Activated CD8-positive, alpha-beta memory T cell treated with anti-CD3 and anti-CD28 coated beads for 48 hours (primary cell): ENCODE results near the gene ANO2.

Experiments used
- DNase-seq, 3 experiments: peaks; one replicate each; pipeline ENCODE4 v3.0.0-alpha.2; 2020; ENCODE audit warnings: low read depth in 2 of 3, low spot score in 2 of 3

Gene ANO2

DNA sequence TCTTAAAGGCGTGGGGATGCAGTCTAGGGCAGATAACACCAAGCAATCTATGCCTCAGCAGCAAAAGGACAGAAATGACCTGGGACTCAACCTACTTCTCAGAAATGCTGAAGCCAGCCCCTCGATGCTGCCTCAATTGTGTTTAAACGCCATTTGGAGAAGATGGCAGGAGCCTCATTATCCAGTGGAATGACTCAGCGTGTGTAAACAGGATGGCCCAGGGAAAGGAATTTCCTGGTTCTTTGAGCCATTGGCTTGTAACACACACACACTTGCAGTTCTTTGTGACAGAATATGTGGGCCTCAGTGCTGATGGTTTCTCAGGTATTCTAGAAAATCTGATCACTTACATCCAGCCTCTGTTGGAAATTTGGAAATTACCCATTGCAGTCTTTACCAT lies 358.9 kb downstream of the ANO2 start:
- no peak for DNase-seq

DNA sequence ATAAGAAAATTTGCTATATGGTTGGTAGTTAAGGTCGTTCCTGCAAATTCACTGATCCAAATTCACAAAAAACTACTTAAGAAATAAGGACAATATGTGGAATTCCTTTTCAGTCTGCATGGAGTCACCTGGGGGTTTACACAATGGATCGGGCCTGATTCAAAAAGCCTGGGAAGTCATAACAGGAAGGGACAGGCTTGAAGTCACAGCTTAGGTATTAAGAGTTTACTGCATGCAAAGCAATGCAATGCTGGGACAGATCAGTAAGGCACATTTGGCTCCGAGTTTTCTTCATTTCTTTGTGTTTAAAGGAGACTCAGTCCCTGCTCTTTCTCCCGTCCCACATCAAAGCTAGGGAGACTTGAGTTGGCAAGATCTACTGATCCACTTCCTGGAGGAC lies 359.9 kb downstream of the ANO2 start:
- DNase-seq = no peak

DNA sequence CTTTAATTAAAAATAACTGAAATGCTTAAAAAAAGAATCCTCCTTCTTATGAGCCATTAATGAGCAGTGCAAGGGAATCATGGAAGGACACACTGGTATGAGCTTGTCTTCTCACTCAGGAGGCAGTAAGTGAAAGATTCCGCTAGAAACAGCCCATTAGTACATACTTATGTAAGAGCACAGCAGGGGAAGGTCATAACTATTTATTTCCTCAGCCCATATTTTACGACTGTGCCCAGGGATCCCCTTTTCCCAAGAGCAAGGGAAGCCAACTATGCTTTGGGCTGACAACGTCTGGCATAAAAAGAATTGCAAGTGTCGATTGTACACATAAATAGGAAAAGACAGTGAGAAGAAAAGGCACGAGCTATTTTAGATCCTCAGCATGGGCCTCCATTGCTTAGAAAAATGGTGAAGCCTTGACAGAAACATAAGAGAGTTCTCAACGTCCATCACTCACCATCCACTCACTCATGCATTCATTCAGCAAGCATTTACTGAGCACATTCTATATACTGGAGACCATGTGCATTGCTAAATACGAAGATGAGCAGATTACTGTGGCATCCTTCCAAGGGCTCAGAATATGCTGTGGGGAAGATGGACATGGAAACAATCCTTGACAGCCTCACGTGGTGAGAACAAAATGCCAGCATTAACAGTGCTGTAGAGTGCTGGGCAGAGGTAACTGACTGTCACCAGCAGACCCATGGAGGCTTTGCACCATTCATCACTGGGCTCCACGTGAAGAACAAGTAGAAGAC lies 360.5 kb downstream of the ANO2 start:
- DNase-seq = no peak

DNA sequence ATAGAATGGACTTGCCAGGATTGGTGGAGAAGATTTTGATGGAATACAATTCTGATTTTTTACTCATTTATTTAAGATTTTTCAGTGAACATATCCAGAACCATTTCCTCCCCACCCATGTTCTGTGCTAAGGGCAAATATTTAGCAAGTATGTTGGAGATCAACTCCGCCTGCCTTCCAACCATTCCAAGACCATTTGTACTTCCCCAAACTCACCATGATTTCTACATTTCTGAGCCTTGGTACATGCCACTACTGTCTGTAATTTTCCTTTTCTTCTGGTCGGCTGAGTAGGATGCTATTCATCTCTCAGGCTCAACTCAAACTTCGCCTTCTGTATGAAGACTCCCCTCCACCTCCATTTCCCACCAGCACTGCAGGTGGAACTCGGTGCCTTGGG lies 362.5 kb downstream of the ANO2 start:
- DNase-seq = no peak

DNA sequence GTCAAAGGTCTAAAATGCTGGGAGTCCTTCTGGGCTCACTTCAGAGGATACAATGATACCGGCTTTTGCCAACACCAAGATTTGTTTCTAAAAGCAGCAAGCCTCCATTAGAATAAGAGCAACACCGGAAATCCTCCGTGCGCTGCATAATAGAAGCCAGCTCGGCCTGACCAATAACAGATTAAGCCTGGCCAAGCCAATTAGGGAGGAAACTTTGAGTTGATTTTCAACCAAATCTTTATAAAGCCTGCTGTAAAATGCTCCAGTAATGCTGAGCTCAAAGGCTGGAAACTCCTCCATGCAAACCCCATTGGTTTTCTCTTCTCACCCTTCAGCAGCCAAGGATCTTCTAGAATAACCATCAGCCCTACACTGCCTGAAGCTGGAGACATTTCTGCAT lies 363.0 kb downstream of the ANO2 start:
- no peak for DNase-seq

DNA sequence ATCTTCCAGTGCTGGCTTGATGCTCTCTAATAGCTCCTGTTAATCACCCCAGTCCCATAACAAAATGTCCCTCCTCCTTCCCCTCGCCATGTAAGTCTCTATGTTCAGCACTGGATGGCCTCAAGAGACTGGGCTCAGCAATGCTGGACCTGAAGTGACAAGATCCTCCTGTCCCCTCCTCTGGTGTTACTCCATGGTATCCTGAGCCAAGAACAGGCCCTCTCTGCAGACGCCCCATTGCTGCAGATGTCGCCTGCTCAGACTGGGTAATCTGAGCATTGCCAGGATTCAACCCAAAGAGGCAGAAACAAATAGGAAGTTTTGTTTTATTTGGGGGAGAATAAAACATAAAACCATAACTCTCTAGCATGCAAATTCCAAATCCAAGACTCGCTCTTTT lies 363.4 kb downstream of the ANO2 start:
- DNase-seq = no peak

DNA sequence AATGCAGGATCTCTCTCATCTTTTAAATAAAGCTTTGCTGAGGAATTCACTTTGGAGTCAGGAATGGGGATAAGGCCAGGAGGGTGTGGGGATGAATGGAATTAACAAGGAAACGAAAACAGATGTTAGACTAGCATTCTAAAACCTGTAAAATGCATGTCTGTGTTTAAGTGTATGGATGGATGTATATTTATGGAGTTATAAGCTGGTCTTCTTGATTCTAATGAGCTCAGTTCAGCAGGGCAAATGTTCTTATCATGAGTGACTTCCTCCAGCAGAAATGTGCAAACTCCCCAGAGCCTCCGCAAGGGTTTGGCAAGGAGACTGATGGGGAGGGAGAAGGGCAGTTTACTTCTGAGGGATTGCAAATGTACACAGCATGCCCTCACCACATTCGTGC lies 364.0 kb downstream of the ANO2 start:
- no peak for DNase-seq

DNA sequence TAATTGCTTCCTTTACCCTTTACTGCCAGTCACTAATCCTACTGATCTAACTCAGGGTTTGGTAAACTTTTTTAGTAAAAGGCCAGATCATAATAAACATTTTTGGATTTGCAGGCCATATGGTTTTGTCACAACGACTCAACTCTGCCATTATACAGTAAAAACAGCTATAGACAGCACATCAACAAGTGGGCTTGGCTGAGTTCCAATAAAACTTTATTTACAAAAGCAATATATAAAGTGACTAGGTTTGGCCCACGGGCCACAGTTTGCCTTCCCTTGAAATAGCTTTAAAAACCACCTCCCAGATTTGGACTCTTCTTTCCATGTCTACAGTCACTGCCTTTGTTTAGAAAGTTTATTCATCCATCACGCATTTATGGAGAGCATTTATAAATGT lies 366.3 kb downstream of the ANO2 start:
- DNase-seq = no peak

DNA sequence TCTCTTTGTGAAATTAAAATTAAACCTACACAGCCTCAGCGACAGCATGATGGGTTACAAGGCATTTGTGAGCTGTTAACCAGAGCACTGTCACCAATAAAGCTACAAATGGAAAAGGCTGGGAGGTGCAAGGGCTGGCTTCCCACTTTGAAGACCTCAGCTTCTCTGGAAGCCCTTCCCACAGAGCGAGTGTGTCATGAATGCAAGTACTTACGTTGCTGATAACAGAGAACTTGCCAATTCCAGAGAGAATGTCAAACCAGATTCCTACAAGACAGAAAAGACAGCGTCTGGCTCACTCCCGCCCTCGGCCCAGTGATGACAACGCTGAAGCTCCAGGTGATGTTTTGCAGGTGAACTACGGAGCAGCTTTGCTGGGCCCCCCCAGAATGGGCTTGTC lies 367.3 kb downstream of the ANO2 start:
- DNase-seq = no peak

DNA sequence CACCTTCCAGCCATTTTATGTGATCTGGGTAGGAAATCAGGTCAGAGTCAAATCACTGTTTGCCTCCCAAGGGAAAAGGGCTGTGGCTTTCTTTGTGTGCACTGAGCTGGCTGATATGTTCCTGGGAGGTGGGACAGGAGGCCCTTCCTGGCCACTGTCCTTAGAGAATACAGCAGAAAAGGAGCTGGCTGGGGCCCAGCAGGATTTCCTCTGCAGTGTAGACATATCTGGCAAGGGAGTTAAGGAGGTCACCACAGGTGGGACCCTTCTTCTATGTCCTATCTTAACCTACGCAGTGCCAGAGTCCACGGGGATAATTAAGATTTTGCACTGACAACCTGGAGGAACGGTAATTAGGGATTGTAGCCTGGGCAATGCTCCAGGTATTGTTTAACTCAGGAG lies 367.8 kb downstream of the ANO2 start:
- DNase-seq = no peak

DNA sequence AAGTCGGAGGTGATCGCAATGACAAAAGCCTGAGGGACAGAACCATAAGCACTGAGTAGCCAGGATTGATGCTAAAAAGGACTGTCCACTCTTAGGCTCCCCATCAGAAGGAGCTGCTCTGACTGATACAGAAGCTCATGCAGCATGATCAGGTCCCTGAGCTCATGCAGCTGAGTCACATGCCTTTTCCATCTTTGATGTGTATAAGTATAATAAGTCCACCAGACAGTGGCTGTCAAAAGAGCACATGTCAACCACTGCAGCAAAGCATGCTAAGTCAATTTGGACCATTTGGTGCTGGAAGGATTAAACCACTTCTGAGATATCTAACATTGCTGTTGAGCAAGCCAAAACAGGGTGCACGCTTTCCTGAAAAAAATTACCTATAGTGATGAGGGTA lies 369.1 kb downstream of the ANO2 start:
- DNase-seq = no peak

DNA sequence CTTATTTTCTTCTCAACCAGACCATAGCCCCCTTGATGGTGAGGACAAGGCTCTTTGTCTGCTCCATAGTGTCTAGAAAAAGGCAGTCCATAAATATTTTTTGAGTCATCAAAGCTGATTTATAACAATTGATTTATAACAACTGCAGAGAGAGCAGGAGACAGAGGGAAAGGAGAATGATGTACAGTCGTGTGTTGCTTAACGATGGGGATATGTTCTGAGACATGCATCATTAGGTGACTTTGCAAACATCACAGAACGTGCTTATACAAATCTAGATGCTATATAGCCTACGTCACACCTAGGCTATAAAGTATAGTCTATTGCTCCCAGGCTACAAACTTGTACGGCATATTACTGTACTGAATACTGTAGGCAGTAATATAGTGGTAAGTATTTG lies 369.8 kb downstream of the ANO2 start:
- no peak for DNase-seq

DNA sequence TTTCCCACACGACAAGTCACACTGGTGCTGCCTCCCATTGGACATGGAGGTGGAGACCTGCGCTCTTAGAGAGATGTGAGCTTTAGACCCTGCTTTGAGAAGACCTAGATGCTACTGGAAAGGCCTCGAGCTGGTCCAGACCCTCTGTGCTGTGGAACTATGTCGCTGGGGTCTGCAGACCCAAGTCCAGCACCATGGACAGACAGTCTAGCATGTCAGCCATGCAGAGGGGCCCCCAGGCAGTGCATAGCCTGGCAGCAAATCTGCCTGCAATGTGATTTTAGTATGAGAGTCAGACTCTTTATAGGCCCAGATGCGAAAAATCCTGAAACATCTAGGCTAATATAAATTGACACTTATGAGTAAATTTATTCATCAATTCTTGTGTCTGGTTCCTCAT lies 371.7 kb downstream of the ANO2 start:
- no peak for DNase-seq

DNA sequence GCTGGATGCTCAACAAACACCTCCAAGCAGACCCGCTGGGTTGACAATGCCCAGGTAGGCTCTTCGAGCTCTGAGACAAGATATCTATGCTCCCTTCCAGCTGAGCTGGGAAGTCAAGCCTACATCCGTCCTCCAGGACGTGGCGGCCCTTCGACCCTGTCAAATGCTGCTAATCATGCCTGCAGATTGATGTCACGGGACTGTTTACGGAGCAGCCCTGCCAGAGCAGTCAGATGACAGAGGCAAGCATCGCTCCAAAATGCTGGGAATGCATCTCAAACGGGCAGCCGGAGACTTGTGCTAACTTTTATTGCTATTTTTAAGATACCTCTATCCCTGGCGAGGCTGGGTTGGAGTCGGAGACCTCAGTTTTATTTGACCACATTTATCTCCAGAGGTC lies 373.9 kb downstream of the ANO2 start:
- no peak for DNase-seq

DNA sequence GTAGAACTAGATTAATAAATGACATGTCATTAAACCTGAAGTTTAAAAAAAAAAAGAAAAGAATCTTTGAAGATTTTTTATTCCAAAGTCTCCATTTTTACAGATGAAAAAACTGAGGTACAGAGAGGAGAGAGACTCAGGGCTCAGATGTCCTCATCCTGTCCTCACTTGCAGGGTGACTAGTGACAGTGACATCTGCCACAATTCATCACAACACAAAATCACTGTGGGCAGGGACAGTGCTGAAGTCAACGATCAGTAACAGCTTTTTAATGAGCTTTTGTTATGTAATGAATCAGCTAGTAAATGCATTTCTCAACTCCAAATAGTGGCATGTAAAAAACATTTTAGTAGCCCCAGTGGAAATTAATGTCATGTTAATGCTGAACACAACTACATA lies 374.6 kb downstream of the ANO2 start:
- no peak for DNase-seq

DNA sequence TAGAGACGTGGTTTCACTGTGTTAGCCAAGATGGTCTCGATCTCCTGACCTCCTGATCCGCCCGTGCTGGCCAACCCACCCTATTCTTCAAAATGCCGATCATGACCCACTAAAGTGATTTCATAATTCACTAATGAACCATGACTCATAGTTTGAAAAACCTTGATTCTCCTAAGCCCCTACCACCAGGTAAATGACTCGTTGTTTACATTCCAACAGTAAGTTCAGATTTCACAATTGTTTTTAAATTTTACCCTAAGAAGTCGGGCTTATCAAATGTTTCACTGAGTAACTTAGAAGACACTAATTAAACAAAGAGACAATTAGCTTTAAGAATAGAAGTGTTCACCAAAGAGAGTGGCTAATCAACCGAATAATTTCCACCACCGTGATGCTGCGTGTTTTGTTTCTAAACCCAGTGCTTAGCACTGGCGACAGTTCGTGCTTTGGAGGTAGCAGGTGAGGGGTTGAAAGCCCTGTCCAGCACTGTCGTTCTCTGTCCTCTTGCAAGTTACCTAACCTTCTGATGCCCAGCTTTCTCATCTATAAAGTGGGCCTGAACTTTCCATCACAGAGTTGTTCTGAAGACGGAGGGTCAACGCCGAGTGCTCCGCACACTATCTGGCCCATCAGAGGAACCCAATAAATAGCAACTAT lies 376.6 kb downstream of the ANO2 start:
- DNase-seq = no peak

DNA sequence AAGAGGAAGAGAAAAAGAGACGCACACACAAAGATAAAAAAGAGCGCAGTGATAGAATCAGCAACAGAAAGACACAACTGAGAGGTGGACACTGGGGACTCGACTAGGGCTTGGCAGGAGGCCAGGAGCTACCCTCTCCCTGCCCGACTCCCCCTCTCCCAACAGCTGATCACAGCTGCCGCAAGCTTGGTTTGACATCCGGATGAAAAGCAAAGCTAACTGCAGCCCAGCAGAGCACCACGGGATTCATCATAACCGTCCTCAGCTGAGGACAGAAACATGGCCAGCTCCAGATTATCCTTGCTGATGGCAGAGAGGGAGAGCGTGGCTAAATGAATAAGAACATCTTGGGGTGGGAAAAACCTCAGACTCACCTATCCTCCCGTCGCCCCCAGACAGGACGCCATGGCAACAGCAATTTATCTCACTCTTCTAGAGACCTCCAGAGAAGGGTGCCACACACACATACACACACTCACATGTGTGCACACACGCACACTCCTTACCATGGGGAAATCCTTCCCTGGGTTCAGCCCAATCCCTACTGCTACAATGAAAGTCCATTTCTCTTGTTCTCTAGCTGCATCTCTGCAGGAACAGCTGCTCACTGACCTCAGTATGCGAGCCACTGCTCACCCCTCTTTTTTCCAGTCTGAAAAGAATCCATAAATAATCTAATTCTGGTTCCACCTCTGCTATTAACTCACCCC lies 377.9 kb downstream of the ANO2 start:
- DNase-seq = no peak

DNA sequence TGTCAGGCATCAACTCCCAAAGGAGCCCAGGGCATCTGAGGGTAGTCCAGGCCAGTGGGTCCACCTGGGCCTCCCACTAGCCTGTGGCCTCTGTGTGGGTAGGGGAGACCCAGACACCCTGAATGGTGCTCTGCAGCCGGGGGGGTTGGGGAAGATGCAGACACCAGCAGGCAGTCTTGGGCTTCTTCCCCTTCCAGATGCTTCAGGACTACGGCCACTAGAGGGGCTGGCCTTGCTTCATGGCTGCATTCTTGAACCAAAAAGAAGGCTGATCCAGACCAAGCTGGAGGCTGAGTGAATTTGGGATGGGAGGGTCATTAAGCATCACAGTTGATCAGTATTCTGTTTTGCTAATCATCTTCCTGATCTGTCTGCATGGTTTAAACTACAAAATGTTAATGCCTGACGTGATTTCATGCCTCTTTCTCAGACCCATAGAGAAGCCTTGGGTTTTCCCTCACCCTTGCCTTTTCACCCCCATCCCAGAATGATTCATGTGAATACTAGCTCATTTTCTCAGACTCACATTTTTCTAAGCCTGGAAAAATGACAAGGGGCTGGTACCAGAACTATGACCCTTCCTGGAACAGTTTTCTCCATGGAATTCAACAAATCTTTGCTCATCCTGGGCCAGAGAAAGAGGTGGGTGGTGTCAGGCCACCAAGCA lies 379.0 kb downstream of the ANO2 start:
- DNase-seq = no peak

DNA sequence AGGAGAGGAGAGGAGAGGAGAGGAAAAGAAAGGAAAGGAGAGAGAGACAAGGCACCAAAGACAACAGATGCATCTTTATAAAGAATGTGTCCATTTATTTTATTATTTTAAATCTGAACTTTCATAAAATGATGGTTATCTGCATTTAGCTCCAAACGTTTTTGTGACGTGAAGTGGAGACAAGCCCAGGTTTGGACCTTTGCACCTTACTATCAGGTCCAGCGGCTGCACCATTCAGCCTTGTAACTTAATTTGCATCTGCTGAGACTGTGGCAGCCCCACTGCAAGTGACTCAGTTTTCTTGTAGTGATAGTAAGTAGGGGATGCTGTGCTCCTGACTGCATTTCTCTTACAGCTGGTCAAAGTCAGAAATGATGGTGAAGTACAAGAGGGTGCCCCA lies 382.5 kb downstream of the ANO2 start:
- no peak for DNase-seq

DNA sequence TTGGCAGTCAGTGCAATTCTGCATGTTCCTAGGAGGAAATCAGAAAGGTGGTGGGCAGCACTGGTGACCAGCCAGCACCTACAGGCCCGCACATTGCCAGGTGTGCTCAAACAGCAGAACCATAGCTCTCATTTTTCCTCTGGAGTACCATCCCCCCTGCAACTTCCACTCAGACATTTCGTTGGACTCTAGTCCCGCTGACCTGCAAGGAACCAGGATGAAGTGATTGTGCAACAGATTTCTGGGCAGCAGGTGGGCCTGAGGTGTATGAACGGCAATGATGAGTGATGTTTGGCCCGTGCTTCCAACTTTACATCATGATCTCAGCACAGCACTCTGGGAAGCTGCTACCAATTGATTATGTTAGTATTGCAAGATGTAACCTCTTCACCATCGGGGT lies 383.2 kb downstream of the ANO2 start:
- no peak for DNase-seq

DNA sequence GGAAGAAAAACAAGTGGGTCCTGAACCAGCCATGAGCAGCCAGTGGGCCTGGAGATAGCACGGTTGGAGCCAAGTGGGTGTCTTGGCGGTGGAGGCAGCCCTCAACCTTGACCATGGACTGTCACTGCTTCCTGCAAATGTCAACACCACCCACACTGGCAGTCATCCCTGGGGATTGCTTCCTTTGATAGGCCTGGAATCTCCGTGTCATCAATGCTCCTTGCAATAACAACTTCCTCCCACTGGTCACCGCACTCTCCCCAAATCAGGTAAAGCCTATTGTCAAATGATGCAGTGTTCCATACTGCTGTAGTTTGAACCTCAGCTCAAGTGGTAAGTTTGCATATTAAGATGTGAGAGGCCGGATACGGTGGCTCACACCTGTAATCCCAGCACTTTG lies 384.0 kb downstream of the ANO2 start:
- no peak for DNase-seq

DNA sequence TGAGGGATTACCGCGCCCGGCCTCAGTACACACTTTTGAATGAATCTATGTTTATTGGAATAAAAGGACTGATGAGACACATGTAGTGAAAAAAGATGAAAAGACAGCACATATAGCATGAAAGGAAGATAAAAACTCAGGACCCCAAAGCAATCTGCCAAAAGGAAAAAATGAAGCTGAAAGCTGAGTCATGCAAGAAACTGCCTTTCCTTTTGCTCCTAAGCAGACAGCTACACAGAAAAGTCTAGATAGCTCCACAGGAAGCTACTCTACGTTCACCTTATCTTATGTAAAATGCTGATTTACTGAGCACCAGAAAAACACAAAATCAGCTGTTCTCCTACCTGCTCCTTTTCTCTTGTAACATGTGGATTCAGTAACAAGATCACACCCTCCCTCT lies 384.8 kb downstream of the ANO2 start:
- no peak for DNase-seq
